Hepatocyte (in vitro differentiated cells): ENCODE results near the gene ZNF638.

Source experiments
- EZH2phosphoT487 ChIP-seq: fragments of 200-600 bp; sonication (generic); IDR thresholded peaks from one replicate; pipeline ENCODE4 v1.6.1; 2018; ENCODE audit warnings: antibody characterized with exemption, mild to moderate bottlenecking, low read depth, moderate library complexity; ENCODE audit not compliant: unreplicated experiment, severe bottlenecking
- TF ChIP-seq, protein P1 (sequence below): fragments of 200-600 bp; sonication (generic); IDR thresholded peaks from 2 replicates; pipeline ENCODE4 v1.5.1; 2016; ENCODE audit warnings: antibody characterized with exemption, mild to moderate bottlenecking; ENCODE audit not compliant: poor library complexity

DNA sequence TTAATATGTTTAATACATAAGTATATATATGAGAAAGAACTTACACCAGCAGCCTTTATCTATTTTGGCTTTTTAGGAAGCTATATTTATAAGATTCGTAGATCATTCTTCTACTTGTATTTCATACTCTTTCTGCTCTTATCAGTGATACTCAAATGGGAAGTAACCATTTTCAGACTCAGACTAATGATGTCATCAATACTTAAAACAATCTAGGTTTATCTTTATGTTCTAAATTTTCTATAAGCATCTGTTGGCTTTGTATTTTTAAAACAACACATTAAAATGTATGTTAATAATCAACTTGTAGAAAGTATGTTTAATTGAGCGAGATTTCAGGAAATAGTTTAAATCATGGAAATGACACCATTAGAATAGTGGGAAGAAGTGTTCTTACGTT lies 70.8 kb downstream of the ZNF638 start:
- TF ChIP-seq, protein P1, sequence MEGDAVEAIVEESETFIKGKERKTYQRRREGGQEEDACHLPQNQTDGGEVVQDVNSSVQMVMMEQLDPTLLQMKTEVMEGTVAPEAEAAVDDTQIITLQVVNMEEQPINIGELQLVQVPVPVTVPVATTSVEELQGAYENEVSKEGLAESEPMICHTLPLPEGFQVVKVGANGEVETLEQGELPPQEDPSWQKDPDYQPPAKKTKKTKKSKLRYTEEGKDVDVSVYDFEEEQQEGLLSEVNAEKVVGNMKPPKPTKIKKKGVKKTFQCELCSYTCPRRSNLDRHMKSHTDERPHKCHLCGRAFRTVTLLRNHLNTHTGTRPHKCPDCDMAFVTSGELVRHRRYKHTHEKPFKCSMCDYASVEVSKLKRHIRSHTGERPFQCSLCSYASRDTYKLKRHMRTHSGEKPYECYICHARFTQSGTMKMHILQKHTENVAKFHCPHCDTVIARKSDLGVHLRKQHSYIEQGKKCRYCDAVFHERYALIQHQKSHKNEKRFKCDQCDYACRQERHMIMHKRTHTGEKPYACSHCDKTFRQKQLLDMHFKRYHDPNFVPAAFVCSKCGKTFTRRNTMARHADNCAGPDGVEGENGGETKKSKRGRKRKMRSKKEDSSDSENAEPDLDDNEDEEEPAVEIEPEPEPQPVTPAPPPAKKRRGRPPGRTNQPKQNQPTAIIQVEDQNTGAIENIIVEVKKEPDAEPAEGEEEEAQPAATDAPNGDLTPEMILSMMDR, result no peak
- TF ChIP-seq EZH2phosphoT487, result no peak
